GM10266 (cell line): ENCODE results near the gene PTPRF.
"Not testable (repeated sequence)": the region's sequence is repeated elsewhere in the genome, so short reads cannot be mapped to it uniquely, and the experiment has no call there.

ENCODE experiments used
- DNase-seq: peaks from one replicate; pipeline ENCODE4 v3.0.0; 2012; ENCODE audit errors: extremely low spot score
- TF ChIP-seq, protein P1 (sequence below): IDR thresholded peaks from 2 replicates; pipeline ENCODE4 v1.5.1; 2012; ENCODE audit warnings: mild to moderate bottlenecking, low read depth; ENCODE audit not compliant: control insufficient read depth, insufficient read depth; ENCODE audit errors: missing control alignments

The PTPRF gene

GRCh38 chr1:43632135-43632670 lies 101.5 kb downstream of the PTPRF start:
- TF ChIP-seq, protein P1, sequence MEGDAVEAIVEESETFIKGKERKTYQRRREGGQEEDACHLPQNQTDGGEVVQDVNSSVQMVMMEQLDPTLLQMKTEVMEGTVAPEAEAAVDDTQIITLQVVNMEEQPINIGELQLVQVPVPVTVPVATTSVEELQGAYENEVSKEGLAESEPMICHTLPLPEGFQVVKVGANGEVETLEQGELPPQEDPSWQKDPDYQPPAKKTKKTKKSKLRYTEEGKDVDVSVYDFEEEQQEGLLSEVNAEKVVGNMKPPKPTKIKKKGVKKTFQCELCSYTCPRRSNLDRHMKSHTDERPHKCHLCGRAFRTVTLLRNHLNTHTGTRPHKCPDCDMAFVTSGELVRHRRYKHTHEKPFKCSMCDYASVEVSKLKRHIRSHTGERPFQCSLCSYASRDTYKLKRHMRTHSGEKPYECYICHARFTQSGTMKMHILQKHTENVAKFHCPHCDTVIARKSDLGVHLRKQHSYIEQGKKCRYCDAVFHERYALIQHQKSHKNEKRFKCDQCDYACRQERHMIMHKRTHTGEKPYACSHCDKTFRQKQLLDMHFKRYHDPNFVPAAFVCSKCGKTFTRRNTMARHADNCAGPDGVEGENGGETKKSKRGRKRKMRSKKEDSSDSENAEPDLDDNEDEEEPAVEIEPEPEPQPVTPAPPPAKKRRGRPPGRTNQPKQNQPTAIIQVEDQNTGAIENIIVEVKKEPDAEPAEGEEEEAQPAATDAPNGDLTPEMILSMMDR, result no peak
- DNase-seq, result no peak

DNA sequence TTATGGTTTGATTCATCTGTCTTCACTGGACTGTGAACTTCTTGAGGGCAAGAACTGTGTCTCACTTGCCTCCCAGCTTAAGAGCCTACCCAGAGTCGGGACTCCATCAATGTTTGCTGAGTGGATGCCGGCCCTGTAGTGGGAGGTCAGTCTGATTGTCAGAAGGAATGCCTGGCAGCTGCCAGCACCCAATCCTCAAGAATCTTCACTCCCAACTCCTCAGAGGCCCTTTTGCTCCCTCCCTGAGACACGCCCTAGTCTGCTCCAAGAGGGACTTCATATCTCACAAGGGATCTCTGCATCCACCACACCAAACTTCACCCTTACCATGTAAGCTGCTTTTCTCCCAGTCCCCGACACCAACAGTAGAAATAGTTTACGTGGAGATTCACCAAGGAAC lies 104.0 kb downstream of the PTPRF start:
- no peak for DNase-seq

GRCh38 chr1:43636006-43636641 lies 105.4 kb downstream of the PTPRF start:
- TF ChIP-seq, protein P1, result no peak
- no peak for DNase-seq

More for the DNA sequence above, 104.0 kb downstream of the PTPRF start:
- TF ChIP-seq, protein P1, result no peak

- TF ChIP-seq, protein P1, result no peak
- DNase-seq, result no peak
These were observed 106.6 kb downstream of the PTPRF start for GRCh38 chr1:43637267-43637666.

- DNase-seq, result not testable (repeated sequence)
These were observed 107.7 kb downstream of the PTPRF start for GRCh38 chr1:43638381-43638780.

- TF ChIP-seq, protein P1, result no peak
- no peak for DNase-seq
These were observed 109.5 kb downstream of the PTPRF start for GRCh38 chr1:43639976-43640794.

GRCh38 chr1:43644558-43644957 lies 113.9 kb downstream of the PTPRF start:
- TF ChIP-seq, protein P1, result no peak
- no peak for DNase-seq

DNA sequence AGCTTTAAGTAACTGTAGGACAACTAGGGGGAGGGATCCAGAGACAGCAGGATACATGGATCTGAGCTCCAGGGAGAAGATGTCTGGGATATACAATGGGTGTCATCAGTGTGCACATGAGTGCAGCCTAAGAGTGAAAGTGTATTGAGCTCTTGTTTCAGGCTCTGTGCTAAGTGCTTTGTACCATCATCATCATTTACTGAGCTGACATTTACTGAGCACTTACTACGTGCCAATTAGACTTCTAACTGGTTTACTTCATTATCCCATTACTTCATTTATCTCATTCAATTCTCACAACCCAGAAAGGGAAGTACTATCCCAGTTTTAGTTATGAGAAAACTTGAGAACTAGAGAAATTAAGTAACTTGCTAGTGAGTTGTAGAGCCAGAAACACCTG lies 114.8 kb downstream of the PTPRF start:
- TF ChIP-seq, protein P1, result no peak
- DNase-seq, result no peak

GRCh38 chr1:43647331-43647730 lies 116.6 kb downstream of the PTPRF start:
- DNase-seq, result not testable (repeated sequence)
